PC-3 (cell line): Measurements from ENCODE around the gene IKZF1. TPM values are rescaled to one million over a fixed set of nuclear protein-coding genes. Genes with fewer than 3 reads are reported as not detected.

ENCODE experiments used
- ATAC-seq: fragments of 200-7000 bp; cut with Tn5 transposase; 2 replicates; pipeline ENCODE4 v1.9.1; 2020; ENCODE audit warnings: mild to moderate bottlenecking, moderate library complexity
- BruUV-seq: library from RNA; stranded (reverse); fragments of 400-500 nt; replicated peaks from 2 replicates; lab custom pipeline; 2021; lab: Mats Ljungman, UMichigan
- CTCF ChIA-PET: fragments of 300-600 bp; sonication (Branson Sonifier 250); formaldehyde crosslinking; loops from one replicate; lab custom pipeline; 2022; ENCODE audit warnings: antibody characterized with exemption; lab: Charles Lee
- POLR2A ChIA-PET: fragments of 300-600 bp; sonication (Branson Sonifier 250); formaldehyde crosslinking; loops from one replicate; lab custom pipeline; 2022; ENCODE audit warnings: antibody characterized with exemption; ENCODE audit not compliant: unreplicated experiment; lab: Charles Lee
- DNase-seq: peaks from one replicate; pipeline ENCODE4 v3.0.0-alpha.2; 2015
- H2AFZ ChIP-seq: fragments of 300-600 bp; sonication (generic); 2 replicates; pipeline ENCODE4 v1.6.0; 2016; ENCODE audit warnings: antibody characterized with exemption, low read length
- H3F3A ChIP-seq: fragments of 300-600 bp; sonication (generic); one replicate; pipeline ENCODE4 v1.6.0; 2017; ENCODE audit warnings: antibody characterized with exemption, low read length, control low read depth, mild to moderate bottlenecking; ENCODE audit not compliant: unreplicated experiment
- H3K27ac ChIP-seq: fragments of 300-600 bp; sonication (generic); 2 replicates; pipeline ENCODE4 v1.5.1; 2016; ENCODE audit warnings: mild to moderate bottlenecking, low read length
- H3K27me3 ChIP-seq: fragments of 300-600 bp; sonication (generic); 2 replicates; pipeline ENCODE4 v1.6.1; 2016; ENCODE audit warnings: low read length, mixed read lengths
- H3K36me3 ChIP-seq: fragments of 300-600 bp; sonication (generic); 2 replicates; pipeline ENCODE4 v1.6.1; 2016; ENCODE audit warnings: low read depth, mixed run types, low read length, mixed read lengths
- H3K4me1 ChIP-seq: fragments of 300-600 bp; sonication (generic); 2 replicates; pipeline ENCODE4 v1.5.1; 2016; ENCODE audit warnings: low read length; ENCODE audit not compliant: insufficient read depth
- H3K4me2 ChIP-seq: fragments of 300-600 bp; sonication (generic); 2 replicates; pipeline ENCODE4 v1.6.0; 2016; ENCODE audit warnings: low read length
- H3K4me3 ChIP-seq: fragments of 300-600 bp; sonication (generic); 2 replicates; pipeline ENCODE4 v1.5.1; 2016; ENCODE audit warnings: mild to moderate bottlenecking, low read length, mixed read lengths
- H3K79me2 ChIP-seq: fragments of 300-600 bp; sonication (generic); 2 replicates; pipeline ENCODE4 v1.6.1; 2017; ENCODE audit warnings: low read length, mixed read lengths
- H3K9ac ChIP-seq: fragments of 300-600 bp; sonication (generic); 2 replicates; pipeline ENCODE4 v1.6.0; 2016; ENCODE audit warnings: mild to moderate bottlenecking, low read length
- H3K9me2 ChIP-seq: fragments of 300-600 bp; sonication (generic); replicated peaks from 2 replicates; pipeline ENCODE4 v1.6.1; 2016; ENCODE audit warnings: mixed run types, low read length, mixed read lengths
- H3K9me3 ChIP-seq: fragments of 300-600 bp; sonication (generic); 2 replicates; pipeline ENCODE4 v1.6.1; 2016; ENCODE audit warnings: low read length, mixed read lengths
- H4K20me1 ChIP-seq: fragments of 300-600 bp; sonication (generic); 2 replicates; pipeline ENCODE4 v1.6.1; 2016; ENCODE audit warnings: low read length, mixed read lengths
- EZH2 ChIP-seq: fragments of 300-600 bp; sonication (generic); IDR thresholded peaks from one replicate; pipeline ENCODE4 v1.6.1; 2017; ENCODE audit warnings: antibody characterized with exemption, mild to moderate bottlenecking, low read length; ENCODE audit not compliant: unreplicated experiment
- EZH2phosphoT487 ChIP-seq: fragments of 300-600 bp; sonication (generic); IDR thresholded peaks from 2 replicates; pipeline ENCODE4 v1.6.1; 2018; ENCODE audit warnings: mild to moderate bottlenecking, antibody characterized with exemption, low read length, borderline replicate concordance
- intact Hi-C: fragments of 100-400 bp; cut with micrococcal nuclease; formaldehyde crosslinking; loops from 2 replicates; pipeline ENCODE4 v1.9.0; 2023
- total RNA-seq: library from RNA; depleted of rRNA; stranded (reverse); fragments of >200 nt; gene quantifications from 2 replicates; pipeline ENCODE4 v1.2.3, GENCODE V29; 2014
- TF ChIP-seq, protein P1 (sequence below): fragments of 300-600 bp; sonication (generic); conservative IDR thresholded peaks from 2 replicates; pipeline ENCODE4 v1.5.1; 2017; ENCODE audit warnings: antibody characterized with exemption, low read depth, mild to moderate bottlenecking, low read length

The IKZF1 gene
- total RNA-seq, 1 experiment from 2014 or later: not detected

GRCh38 chr7:50362712-50363282 is 58.3 kb downstream of the IKZF1 start:
- Histone ChIP-seq H4K20me1 (no peaks in the 10 kb centered on the region), H3F3A (no peaks in the 10 kb centered on the region), H3K9me2 (no peaks in the 10 kb centered on the region), H3K9me3 (no peaks in the 10 kb centered on the region), H3K4me2 (no peak overlapping the region), H2AFZ (no peak overlapping the region), H3K27ac (no peak overlapping the region), H3K9ac (no peak overlapping the region), H3K79me2 (no peaks in the 10 kb centered on the region), H3K4me3 (no peak overlapping the region), H3K27me3 (peaks cover 85% of the 10 kb centered on the region), H3K4me1 (no peaks in the 10 kb centered on the region), H3K36me3 (no peaks in the 10 kb centered on the region)
- ATAC-seq (no peak), DNase-seq (no peak)
- TF ChIP-seq, protein P1, sequence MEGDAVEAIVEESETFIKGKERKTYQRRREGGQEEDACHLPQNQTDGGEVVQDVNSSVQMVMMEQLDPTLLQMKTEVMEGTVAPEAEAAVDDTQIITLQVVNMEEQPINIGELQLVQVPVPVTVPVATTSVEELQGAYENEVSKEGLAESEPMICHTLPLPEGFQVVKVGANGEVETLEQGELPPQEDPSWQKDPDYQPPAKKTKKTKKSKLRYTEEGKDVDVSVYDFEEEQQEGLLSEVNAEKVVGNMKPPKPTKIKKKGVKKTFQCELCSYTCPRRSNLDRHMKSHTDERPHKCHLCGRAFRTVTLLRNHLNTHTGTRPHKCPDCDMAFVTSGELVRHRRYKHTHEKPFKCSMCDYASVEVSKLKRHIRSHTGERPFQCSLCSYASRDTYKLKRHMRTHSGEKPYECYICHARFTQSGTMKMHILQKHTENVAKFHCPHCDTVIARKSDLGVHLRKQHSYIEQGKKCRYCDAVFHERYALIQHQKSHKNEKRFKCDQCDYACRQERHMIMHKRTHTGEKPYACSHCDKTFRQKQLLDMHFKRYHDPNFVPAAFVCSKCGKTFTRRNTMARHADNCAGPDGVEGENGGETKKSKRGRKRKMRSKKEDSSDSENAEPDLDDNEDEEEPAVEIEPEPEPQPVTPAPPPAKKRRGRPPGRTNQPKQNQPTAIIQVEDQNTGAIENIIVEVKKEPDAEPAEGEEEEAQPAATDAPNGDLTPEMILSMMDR: no peak
- TF ChIP-seq EZH2phosphoT487 (no peak), EZH2 (no peak)
- CTCF ChIA-PET: no interaction called here
- BruUV-seq: no TSS peak
- POLR2A ChIA-PET: no interaction called here
- intact Hi-C loops: no loop called here

- H3K4me2 ChIP-seq: no peak overlapping the region
- H3K79me2 ChIP-seq: no peaks in the 10 kb centered on the region
- BruUV-seq: no TSS peak
- no peak for DNase-seq
- H3K36me3 ChIP-seq: no peaks in the 10 kb centered on the region
- POLR2A ChIA-PET: no interaction called here
- CTCF ChIA-PET: no interaction called here
- no peak for ATAC-seq
- no peaks in the 10 kb centered on the region for H3K9me3 ChIP-seq
- H3F3A ChIP-seq: no peaks in the 10 kb centered on the region
- no peaks in the 10 kb centered on the region for H3K4me1 ChIP-seq
- no peak overlapping the region for H3K4me3 ChIP-seq
- intact Hi-C loops: no loop called here
- no peak overlapping the region for H3K27ac ChIP-seq
- H3K27me3 ChIP-seq: peaks cover 85% of the 10 kb centered on the region
- H4K20me1 ChIP-seq: no peaks in the 10 kb centered on the region
- no peak overlapping the region for H3K9ac ChIP-seq
- no peaks in the 10 kb centered on the region for H3K9me2 ChIP-seq
- no peak overlapping the region for H2AFZ ChIP-seq
- TF ChIP-seq, protein P1: no peak
- TF ChIP-seq EZH2phosphoT487 (no peak), EZH2 (no peak)
Measured at GRCh38 chr7:50363327-50364060, 59.0 kb downstream of the IKZF1 start.

- H3K79me2 ChIP-seq: no peaks in the 10 kb centered on the region
- DNase-seq (no peak), ATAC-seq (no peak)
- H3K4me2 ChIP-seq: no peak overlapping the region
- intact Hi-C loops: no loop called here
- POLR2A ChIA-PET: no interaction called here
- H3K27ac ChIP-seq: no peak overlapping the region
- CTCF ChIA-PET: no interaction called here
- H3K9ac ChIP-seq: no peak overlapping the region
- H3K9me3 ChIP-seq: no peaks in the 10 kb centered on the region
- TF ChIP-seq EZH2phosphoT487 (no peak), EZH2 (no peak)
- TF ChIP-seq, protein P1: no peak
- H3K36me3 ChIP-seq: no peaks in the 10 kb centered on the region; the same call in 1 of the 2 replicates
- BruUV-seq: no TSS peak
- H3K4me3 ChIP-seq: no peak overlapping the region
- no peaks in the 10 kb centered on the region for H3K9me2 ChIP-seq
- no peak overlapping the region for H2AFZ ChIP-seq
- no peaks in the 10 kb centered on the region for H4K20me1 ChIP-seq
- H3F3A ChIP-seq: no peaks in the 10 kb centered on the region
- H3K27me3 ChIP-seq: peaks cover 74% of the 10 kb centered on the region
- H3K4me1 ChIP-seq: no peaks in the 10 kb centered on the region
Measured at GRCh38 chr7:50364645-50365044, 60.1 kb downstream of the IKZF1 start.
